Omental fat pad (tissue), 4 donors: ENCODE results near the gene MARVELD3. TPM values are rescaled to one million over a fixed set of nuclear protein-coding genes. Genes with fewer than 3 reads are reported as not detected.
"Not testable (repeated sequence)": the region's sequence is repeated elsewhere in the genome, so short reads cannot be mapped to it uniquely, and the experiment has no call there.

ENCODE experiments used
- ATAC-seq: fragments of 150-250 bp; one replicate; pipeline ENCODE4 v1.9.1; 2016; ENCODE audit warnings: mild to moderate bottlenecking, moderate library complexity; ENCODE audit not compliant: low FRiP score
- DNase-seq: peaks from one replicate; pipeline ENCODE4 v3.0.0-alpha.2; 2019; ENCODE audit warnings: low spot score
- total RNA-seq, 4 donors: library from RNA; depleted of rRNA; stranded (reverse); fragments of >200 nt; gene quantifications; one replicate each; pipeline ENCODE4 v1.1.0, GENCODE V29; 2016
- TF ChIP-seq, protein P1 (sequence below), 3 donors: fragments of 450-650 bp; IDR thresholded peaks; one replicate each; pipeline ENCODE4 v1.5.1; 2016 to 2017; ENCODE audit warnings: antibody characterized with exemption in 3 of 3, mild to moderate bottlenecking in 3 of 3, moderate library complexity in 2 of 3

MARVELD3 gene
- total RNA-seq, 4 donors from 2014 or later, result not detected

DNA sequence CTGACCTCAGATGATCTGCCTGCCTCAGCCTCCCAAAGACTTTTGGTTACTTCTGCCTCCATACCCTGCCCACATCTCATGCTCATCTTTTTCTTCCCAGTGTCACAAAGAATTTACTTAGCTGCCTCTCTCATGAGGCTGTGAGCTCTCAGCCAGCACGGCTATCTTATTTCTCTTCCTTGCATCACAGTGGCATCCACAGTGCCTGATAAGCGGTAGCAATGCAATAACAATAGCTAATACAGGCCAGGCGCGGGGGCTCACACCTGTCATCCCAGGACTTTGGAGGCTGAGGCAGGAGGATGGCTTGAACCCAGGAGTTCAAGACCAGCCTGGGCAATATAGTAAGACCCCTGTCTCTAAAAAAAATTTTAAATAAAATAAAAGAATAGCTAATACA lies 15.5 kb upstream of the MARVELD3 start:
- DNase-seq, result no peak
- TF ChIP-seq, protein P1, sequence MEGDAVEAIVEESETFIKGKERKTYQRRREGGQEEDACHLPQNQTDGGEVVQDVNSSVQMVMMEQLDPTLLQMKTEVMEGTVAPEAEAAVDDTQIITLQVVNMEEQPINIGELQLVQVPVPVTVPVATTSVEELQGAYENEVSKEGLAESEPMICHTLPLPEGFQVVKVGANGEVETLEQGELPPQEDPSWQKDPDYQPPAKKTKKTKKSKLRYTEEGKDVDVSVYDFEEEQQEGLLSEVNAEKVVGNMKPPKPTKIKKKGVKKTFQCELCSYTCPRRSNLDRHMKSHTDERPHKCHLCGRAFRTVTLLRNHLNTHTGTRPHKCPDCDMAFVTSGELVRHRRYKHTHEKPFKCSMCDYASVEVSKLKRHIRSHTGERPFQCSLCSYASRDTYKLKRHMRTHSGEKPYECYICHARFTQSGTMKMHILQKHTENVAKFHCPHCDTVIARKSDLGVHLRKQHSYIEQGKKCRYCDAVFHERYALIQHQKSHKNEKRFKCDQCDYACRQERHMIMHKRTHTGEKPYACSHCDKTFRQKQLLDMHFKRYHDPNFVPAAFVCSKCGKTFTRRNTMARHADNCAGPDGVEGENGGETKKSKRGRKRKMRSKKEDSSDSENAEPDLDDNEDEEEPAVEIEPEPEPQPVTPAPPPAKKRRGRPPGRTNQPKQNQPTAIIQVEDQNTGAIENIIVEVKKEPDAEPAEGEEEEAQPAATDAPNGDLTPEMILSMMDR (IDR thresholded peaks at IDR 0.05), result no peak

DNA sequence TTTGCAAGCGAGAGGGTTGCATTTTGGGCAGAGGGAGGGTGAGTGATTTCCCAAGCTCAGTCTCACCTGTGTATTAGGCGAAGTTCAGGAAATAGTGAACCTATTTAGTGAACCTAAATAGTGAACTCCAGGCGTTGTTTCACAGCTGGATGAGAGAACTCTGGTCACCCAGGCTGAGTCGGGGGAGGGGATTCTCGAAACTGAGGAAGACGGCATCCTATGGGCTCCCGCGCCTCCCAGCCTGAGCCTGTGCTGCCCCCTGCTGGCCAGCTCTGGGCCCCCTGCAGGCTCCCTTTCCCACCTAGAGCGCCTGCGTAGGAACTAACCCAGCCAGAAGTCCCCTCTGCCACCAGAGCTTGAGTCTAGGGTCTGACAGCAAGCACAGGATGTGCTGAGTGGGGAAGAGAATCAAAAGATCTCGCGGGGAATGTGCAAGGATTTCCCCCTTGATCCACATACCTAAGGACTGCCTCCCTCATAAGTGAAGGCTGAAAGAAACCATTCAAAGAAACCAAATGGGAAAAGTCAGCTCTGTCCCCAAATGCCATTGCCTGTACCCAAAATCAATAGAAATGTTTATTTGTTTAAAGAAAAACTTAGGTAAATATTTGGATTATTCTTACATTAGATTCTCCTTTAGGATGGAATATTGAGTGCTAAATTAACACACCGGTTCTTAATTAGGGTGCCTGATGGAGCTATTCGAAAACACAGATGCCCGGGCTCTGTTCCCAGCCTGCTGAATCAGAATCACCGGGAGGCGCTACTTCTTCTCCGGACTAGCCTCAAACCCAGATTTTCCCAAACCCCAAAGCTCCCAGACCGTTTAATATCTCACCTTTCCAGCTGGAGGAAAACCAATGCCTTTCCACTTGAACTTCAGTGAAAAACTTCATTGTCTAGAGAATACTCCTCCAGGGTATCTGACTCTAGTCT lies 14.8 kb upstream of the MARVELD3 start:
- peak; percentile 87 for ATAC-seq
- peak; percentile 60 for DNase-seq
- TF ChIP-seq, protein P1 (IDR thresholded peaks at IDR 0.05), result peak in 1 of 3 donors; percentile 66

More for the DNA sequence above, 15.5 kb upstream of the MARVELD3 start:
- no peak for ATAC-seq

DNA sequence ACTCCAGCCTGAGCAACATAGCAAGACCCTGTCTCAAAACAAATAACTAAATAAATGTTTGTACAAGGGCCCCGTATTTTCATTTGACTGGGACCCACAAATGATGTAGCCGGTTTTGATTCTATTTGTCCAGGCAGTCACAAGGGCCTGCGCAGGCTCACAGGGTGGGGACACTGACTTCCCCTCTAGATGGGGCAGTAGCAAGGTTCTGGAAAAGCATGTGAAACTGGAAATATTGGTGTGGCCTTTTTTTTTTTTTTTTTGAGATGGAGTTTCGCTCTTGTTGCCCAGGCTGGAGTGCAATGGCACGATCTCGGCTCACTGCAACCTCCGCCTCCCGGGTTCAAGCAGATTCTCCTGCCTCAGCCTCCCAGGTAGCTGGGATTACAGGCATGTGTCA lies 11.0 kb upstream of the MARVELD3 start:
- ATAC-seq, DNase-seq: not testable (repeated sequence)

DNA sequence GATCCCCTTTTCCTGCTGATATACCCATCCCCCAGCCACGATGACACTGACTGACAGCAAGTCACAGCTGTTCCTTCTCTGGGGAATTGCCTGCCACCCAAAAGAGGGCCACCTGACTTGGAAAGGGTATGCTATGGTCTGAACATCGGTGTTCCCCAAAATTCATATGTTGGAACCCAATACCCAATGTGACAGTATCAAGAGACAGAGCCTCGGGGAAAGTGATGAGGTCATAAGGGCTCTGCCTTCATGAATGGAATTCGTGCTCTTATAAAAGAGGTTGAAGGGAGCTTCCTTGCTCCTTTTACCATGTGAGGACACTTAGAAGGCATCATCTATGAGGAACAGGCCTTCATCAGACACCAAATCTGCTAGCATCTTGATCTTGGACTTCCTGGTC lies 7.6 kb upstream of the MARVELD3 start:
- DNase-seq (no peak), ATAC-seq (no peak)
- TF ChIP-seq, protein P1 (IDR thresholded peaks at IDR 0.05), result no peak

DNA sequence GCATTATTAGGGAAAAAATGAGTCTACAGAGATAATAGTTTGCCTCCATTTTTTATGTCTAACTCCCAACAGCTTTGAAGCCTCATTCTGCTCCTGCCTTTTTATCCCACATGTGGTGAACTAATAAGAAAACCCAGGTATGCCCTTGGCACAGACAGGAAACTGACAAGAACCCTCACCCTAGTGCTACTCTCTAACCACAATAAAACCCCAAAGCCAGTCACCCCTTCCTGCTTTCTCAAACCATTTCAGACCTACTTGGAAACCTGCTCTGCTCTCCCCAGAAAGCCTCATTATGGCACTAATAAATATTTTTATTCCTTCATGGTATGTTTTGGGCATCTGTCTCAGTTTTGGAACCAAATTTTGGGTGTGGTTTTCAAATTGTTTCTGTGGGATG lies 3.9 kb upstream of the MARVELD3 start:
- ATAC-seq (no peak), DNase-seq (no peak)
- TF ChIP-seq, protein P1 (IDR thresholded peaks at IDR 0.05), result no peak

DNA sequence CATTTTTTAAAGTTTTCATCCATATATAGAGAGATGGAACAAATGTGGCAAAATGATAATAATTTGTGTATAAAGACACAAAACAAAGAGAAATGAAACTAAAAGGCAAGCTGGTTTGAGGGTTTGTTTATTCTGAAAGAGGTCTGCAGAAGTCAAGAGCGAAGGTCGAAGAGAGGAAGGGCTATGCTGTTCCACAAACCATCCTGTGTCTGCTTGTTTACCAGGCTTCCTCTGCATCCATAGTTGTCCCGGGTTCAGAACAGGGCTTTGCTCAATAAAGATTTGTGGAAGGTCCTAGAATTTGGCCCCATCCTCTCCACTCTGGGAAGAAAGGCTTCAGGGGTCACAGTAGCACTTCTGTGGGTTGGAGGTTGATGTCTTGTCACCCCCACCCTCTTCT lies 2.4 kb upstream of the MARVELD3 start:
- TF ChIP-seq, protein P1 (IDR thresholded peaks at IDR 0.05), result no peak
- no peak for DNase-seq
- ATAC-seq, result no peak

DNA sequence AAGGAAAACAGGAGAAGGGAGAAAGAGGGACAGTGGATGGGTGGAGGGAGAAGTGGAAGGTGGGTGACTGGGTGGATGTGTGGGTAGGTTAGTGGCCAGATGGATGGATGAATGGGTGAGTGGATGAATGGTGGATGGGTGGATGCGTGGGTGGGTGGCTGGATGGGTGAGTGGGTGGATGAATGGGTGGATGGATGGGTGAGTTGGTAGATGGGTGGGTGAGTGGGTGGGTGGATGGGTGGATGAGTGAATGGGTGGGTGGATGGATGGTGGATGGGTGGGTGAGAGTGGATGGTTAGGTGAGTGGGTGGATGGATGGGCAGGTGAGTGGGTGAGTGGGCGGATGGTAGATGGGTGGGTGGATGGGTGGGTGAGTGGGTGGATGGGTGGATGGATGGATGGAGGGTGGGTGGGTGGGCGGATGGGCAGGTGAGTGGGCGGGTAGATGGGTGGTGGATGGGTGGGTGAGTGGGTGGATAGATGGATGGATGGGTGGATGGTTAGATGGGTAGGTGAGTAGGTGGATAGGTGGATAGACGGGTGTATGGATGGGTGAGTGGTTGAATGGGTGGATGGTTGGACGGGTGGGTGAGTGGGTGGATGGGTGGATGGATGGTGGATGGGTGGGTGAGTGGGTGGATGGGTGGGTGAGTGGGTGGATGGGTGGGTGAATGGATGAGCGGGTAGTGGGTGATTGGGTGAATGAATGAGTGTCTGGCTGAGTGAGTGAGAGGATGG lies 702 bp upstream of the MARVELD3 start:
- no peak for DNase-seq
- ATAC-seq, result no peak
- TF ChIP-seq, protein P1 (IDR thresholded peaks at IDR 0.05), result no peak
